KMS-11 (cell line): ENCODE measurements around the gene GLTP.
"Not testable (repeated sequence)": the region's sequence is repeated elsewhere in the genome, so short reads cannot be mapped to it uniquely, and the experiment has no call there.

ENCODE experiments used
- H2AFZ ChIP-seq: fragments of 200-600 bp; sonication (generic); 2 replicates; pipeline ENCODE4 v1.6.1; 2016; ENCODE audit warnings: antibody characterized with exemption, mixed run types, low read depth
- H3K27ac ChIP-seq: fragments of 200-600 bp; sonication (generic); 2 replicates; pipeline ENCODE4 v1.6.1; 2016; ENCODE audit warnings: mild to moderate bottlenecking, mixed run types
- H3K27me3 ChIP-seq: fragments of 200-600 bp; sonication (generic); 2 replicates; pipeline ENCODE4 v1.6.1; 2017; ENCODE audit warnings: mild to moderate bottlenecking, low read depth, mixed run types, moderate library complexity; ENCODE audit not compliant: insufficient read depth
- H3K36me3 ChIP-seq: fragments of 200-600 bp; sonication (generic); 2 replicates; pipeline ENCODE4 v1.6.1; 2017; ENCODE audit warnings: mild to moderate bottlenecking, mixed run types; ENCODE audit not compliant: insufficient read depth
- H3K4me1 ChIP-seq: fragments of 200-600 bp; sonication (generic); 2 replicates; pipeline ENCODE4 v1.6.1; 2016; ENCODE audit warnings: mild to moderate bottlenecking, low read depth, mixed run types; ENCODE audit not compliant: poor library complexity, severe bottlenecking
- H3K4me2 ChIP-seq: fragments of 200-600 bp; sonication (generic); 2 replicates; pipeline ENCODE4 v1.7.0; 2016; ENCODE audit warnings: mild to moderate bottlenecking, mixed run types
- H3K4me3 ChIP-seq: fragments of 200-600 bp; sonication (generic); IDR thresholded peaks from 2 replicates; pipeline ENCODE4 v1.6.1; 2017; ENCODE audit warnings: low read depth, low read length, mixed read lengths; ENCODE audit not compliant: insufficient read depth
- H3K79me2 ChIP-seq: fragments of 200-600 bp; sonication (generic); 2 replicates; pipeline ENCODE4 v1.6.1; 2016; ENCODE audit warnings: low read depth, mixed run types; ENCODE audit not compliant: insufficient read depth
- H3K9ac ChIP-seq: fragments of 200-600 bp; sonication (generic); 2 replicates; pipeline ENCODE4 v1.6.1; 2016; ENCODE audit warnings: mild to moderate bottlenecking, mixed run types
- H4K20me1 ChIP-seq: fragments of 200-600 bp; sonication (generic); 2 replicates; pipeline ENCODE4 v1.6.1; 2016; ENCODE audit warnings: mild to moderate bottlenecking, mixed run types; ENCODE audit not compliant: insufficient read depth
- TF ChIP-seq, protein P1 (sequence below): fragments of 200-600 bp; sonication (generic); conservative IDR thresholded peaks from 2 replicates; pipeline ENCODE4 v1.6.1; 2017; ENCODE audit warnings: low read depth, mild to moderate bottlenecking, antibody characterized with exemption, low read length, moderate library complexity, mixed read lengths

GLTP gene

DNA sequence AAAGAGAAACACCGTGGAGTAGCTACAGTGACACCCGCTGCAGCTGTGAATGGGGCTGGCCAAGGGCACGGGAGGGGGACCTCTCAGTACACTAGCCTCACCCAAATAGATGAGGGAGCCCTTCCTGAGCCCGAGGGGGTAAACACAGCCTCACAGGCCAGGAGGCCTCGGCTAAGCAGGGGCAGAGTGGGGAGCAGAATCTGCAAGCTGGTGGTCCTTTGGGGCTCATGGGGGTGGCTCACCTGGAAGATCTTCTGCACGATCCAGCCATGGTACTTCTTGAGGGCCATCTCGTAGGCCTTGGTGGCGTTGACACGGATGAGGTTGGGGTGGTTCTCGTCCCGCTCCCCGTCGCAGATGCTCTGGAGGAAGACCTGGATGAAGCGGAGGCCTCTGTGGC lies 25.0 kb downstream of the GLTP start:
- H3K27ac ChIP-seq, result no peak overlapping the region
- TF ChIP-seq, protein P1, sequence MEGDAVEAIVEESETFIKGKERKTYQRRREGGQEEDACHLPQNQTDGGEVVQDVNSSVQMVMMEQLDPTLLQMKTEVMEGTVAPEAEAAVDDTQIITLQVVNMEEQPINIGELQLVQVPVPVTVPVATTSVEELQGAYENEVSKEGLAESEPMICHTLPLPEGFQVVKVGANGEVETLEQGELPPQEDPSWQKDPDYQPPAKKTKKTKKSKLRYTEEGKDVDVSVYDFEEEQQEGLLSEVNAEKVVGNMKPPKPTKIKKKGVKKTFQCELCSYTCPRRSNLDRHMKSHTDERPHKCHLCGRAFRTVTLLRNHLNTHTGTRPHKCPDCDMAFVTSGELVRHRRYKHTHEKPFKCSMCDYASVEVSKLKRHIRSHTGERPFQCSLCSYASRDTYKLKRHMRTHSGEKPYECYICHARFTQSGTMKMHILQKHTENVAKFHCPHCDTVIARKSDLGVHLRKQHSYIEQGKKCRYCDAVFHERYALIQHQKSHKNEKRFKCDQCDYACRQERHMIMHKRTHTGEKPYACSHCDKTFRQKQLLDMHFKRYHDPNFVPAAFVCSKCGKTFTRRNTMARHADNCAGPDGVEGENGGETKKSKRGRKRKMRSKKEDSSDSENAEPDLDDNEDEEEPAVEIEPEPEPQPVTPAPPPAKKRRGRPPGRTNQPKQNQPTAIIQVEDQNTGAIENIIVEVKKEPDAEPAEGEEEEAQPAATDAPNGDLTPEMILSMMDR, result no peak

DNA sequence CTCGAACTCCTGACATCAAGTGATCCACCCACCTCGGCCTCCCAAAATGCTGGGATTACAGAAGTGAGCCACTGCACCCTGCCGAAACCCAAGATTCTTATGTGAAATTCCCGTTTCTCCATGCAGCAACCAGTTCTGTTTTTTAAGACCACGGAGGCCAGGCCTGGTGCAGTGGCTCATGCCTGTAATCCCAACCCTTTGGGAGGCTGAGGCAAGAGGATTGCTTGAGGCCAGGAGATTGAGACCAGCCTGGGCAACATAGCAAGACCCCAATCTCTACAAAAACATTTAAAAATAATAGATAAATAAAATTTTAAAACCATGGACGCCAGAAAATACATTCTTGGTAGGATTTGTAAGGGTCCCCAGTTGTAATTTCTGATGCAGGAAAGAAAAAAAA lies 29.8 kb downstream of the GLTP start:
- H3K79me2 ChIP-seq, H3K4me1 ChIP-seq, H4K20me1 ChIP-seq, H3K27ac ChIP-seq, H3K27me3 ChIP-seq, H2AFZ ChIP-seq, H3K36me3 ChIP-seq, H3K4me3 ChIP-seq, H3K4me2 ChIP-seq, H3K9ac ChIP-seq: not testable (repeated sequence)

More for the DNA sequence above, 25.0 kb downstream of the GLTP start:
- Histone ChIP-seq H3K79me2 (no peaks in the 10 kb centered on the region), H4K20me1 (no peaks in the 10 kb centered on the region), H3K4me1 (peaks cover 6% of the 10 kb centered on the region), H3K9ac (no peak overlapping the region), H3K27me3 (no peaks in the 10 kb centered on the region), H3K4me3 (no peak overlapping the region), H3K4me2 (no peak overlapping the region), H3K36me3 (no peaks in the 10 kb centered on the region), H2AFZ (no peak overlapping the region)

GRCh38 chr12:109847142-109847735 lies 33.1 kb downstream of the GLTP start:
- H3K4me3 ChIP-seq, result no peak overlapping the region
- H2AFZ ChIP-seq, result no peak overlapping the region
- H3K36me3 ChIP-seq, result no peaks in the 10 kb centered on the region
- H3K27me3 ChIP-seq, result no peaks in the 10 kb centered on the region
- H3K27ac ChIP-seq, result no peak overlapping the region
- TF ChIP-seq, protein P1, result no peak
- H3K79me2 ChIP-seq, result no peaks in the 10 kb centered on the region
- H3K9ac ChIP-seq, result no peak overlapping the region
- no peak overlapping the region for H3K4me2 ChIP-seq
- no peaks in the 10 kb centered on the region for H3K4me1 ChIP-seq
- H4K20me1 ChIP-seq, result no peaks in the 10 kb centered on the region

GRCh38 chr12:109845824-109846205 lies 34.5 kb downstream of the GLTP start:
- no peaks in the 10 kb centered on the region for H3K27me3 ChIP-seq
- TF ChIP-seq, protein P1, result no peak
- H3K27ac ChIP-seq, result no peak overlapping the region
- H4K20me1 ChIP-seq, result no peaks in the 10 kb centered on the region
- H3K9ac ChIP-seq, result no peak overlapping the region
- peak overlapping the region; percentile 10; the same call in 1 of the 2 replicates for H3K4me2 ChIP-seq
- no peak overlapping the region for H3K4me3 ChIP-seq
- H3K4me1 ChIP-seq, result peaks cover 7% of the 10 kb centered on the region
- no peaks in the 10 kb centered on the region for H3K36me3 ChIP-seq
- H2AFZ ChIP-seq, result peak overlapping the region; percentile 35
- no peaks in the 10 kb centered on the region for H3K79me2 ChIP-seq

DNA sequence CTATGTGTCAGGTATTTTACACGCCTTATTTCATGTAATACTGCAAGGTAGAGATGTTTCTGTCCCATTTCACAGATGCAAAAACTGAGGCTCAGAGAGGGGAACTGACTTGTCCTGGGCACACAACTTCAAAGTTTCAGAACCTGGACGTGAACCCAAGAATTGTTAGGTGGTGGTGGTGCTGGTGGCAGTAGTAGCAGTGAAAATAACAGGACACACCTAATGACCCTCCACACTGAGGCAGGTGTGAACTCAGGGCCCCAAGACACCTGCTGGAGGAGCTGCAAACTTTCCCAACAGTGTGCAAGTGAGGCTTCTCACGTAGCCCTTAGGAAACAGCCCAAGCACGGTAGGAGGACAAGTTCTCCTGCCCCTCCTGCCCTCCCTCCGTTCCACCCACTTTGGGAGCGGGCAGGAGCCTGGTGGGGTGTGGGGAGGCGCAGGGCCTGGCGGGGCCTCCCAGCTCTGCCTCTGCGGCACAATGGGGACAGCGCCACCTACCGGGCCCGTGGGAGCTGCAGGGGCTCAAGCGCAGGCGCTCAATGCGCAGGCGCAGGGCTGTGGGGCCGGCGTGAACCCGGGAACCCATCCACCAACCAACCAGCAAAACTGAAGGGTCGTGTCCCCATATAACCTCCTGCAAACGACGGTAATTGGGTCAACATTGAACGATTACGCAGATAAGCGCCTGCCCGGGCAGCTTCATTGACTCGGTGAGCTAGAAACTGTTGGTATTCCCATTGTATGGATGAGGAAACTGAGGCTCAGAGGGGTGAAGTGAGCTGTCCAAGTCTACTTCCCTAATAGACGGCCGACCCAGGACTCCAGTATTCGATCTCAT lies 35.1 kb downstream of the GLTP start:
- Histone ChIP-seq H2AFZ (peak overlapping the region; percentile 35), H3K4me1 (peaks cover 10% of the 10 kb centered on the region), H3K4me2 (peak overlapping the region; percentile 10; the same call in 1 of the 2 replicates), H3K9ac (no peak overlapping the region), H3K27ac (no peak overlapping the region), H3K79me2 (no peaks in the 10 kb centered on the region), H4K20me1 (no peaks in the 10 kb centered on the region), H3K27me3 (no peaks in the 10 kb centered on the region), H3K4me3 (no peak overlapping the region), H3K36me3 (no peaks in the 10 kb centered on the region)
- TF ChIP-seq, protein P1, result peak; percentile 79
